Activated naive CD4-positive, alpha-beta T cell treated with Interleukin-2 at 50 U/mL for 16 hours (primary cell): Measurements from ENCODE around the gene RBBP5.
"Not testable (repeated sequence)": the region's sequence is repeated elsewhere in the genome, so short reads cannot be mapped to it uniquely, and the experiment has no call there.

Source experiments
- DNase-seq: peaks from one replicate; pipeline ENCODE4 v3.0.0-alpha.2; 2020

RBBP5 gene, protein sequence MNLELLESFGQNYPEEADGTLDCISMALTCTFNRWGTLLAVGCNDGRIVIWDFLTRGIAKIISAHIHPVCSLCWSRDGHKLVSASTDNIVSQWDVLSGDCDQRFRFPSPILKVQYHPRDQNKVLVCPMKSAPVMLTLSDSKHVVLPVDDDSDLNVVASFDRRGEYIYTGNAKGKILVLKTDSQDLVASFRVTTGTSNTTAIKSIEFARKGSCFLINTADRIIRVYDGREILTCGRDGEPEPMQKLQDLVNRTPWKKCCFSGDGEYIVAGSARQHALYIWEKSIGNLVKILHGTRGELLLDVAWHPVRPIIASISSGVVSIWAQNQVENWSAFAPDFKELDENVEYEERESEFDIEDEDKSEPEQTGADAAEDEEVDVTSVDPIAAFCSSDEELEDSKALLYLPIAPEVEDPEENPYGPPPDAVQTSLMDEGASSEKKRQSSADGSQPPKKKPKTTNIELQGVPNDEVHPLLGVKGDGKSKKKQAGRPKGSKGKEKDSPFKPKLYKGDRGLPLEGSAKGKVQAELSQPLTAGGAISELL

GRCh38 chr1:205121660-205122488 is at the start of gene RBBP5:
TSS of gene RBBP5 (minus strand) at chr1:205121978. CDS start at chr1:205121873, 105 bp downstream.
- peak; percentile 97 for DNase-seq

- no peak for DNase-seq
Measured at GRCh38 chr1:205171369-205171768, 49.6 kb upstream of the RBBP5 start.

GRCh38 chr1:205170532-205171269 is 48.9 kb upstream of the RBBP5 start:
- DNase-seq, result no peak

DNA sequence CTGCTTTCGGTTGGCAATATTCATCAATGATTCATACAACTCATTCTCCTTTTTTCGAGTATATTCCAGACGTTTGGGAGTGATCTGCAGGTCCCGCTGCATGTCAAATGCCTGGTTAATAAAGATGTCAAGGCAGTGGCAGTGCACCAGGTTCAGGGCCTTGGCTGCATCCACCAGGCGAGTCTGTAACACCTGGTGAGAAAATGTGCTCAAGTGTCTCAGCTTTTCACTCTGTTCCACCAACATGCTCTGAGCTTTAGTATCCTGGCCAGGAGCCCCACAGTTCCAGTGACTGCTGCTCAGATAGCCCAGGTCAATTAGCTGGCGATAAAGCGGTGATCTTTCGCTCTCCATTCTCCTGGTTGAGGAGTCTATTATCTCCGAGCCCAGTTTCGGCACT is 47.5 kb upstream of the RBBP5 start:
- no peak for DNase-seq

DNA sequence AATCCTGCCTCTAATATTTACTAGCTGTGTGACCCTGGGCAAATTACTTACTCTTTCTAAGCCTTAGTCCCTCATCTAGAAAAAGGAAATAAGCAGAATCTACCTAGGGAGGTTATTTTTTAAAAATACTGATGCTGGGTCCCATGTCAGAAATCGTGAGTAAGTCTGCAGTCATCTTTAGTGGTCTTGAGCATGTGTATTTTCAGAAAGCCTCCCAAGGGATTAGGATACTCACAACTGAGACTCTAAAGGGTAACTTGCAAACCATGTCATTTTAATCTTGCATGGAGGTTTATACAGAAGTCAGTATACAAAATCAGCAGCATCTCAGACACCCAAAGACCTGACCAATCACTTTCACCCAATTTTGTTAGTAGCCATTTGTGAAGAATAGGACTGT is 46.5 kb upstream of the RBBP5 start:
- DNase-seq, result no peak

GRCh38 chr1:205162301-205162700 is 40.5 kb upstream of the RBBP5 start:
- DNase-seq, result no peak

GRCh38 chr1:205161076-205161475 is 39.3 kb upstream of the RBBP5 start:
- DNase-seq, result no peak

GRCh38 chr1:205158048-205158616 is 36.4 kb upstream of the RBBP5 start:
- no peak for DNase-seq

- not testable (repeated sequence) for DNase-seq
Measured at GRCh38 chr1:205155665-205156377, 34.0 kb upstream of the RBBP5 start.

DNA sequence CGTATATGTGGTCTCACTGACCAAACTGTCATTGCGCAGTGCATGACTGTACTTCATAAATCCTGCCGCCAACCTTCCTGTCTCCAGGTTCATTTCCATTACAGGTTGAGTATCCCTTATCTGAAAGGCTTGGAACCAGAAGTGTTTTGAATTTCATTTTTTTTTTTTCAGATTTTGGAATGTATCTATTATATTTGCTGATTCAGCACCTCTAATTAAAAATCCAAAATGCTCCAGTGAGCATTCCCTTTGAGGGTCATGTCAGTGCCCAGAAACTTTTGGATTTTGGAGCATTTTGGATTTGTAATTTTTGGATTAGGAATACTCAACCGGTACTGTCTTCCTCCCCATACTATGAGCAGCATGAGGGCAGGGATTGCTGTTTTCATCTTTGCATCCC is 30.7 kb upstream of the RBBP5 start:
- no peak for DNase-seq

DNA sequence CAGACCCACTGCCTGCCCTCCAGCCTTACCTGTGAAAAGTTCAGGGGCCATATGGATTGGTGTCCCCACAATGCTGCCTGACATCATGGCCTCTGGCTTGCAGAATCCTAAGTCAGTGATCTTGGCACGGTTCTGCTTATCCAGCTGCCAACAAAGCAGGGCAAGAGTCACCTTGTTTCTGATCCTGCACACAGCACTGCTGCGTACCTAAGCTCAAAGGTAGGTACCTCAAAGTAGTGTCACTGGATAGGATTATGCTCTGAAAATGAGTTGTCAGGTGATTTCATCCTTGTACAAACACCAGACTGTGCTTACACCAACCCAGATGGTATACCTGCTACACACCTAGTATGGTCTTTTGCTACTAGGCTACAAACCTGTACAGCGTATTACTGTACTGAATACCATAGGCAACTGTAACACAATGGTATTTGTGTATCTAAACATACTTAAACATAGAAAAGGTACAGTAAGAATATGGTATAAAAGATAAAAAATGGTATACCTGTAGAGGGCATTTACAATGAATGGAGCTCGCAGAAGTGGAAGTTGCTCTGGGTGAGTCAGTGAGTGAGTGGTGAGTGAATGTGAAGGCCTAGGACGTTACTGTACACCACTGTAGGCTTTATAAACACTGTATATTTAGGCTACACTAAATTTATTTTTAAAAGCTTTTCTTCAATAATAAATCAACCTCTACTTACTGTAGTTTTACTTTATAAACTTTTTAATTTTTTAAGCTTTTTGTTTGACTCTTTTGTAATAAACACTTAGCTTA is 29.1 kb upstream of the RBBP5 start:
- no peak for DNase-seq

DNA sequence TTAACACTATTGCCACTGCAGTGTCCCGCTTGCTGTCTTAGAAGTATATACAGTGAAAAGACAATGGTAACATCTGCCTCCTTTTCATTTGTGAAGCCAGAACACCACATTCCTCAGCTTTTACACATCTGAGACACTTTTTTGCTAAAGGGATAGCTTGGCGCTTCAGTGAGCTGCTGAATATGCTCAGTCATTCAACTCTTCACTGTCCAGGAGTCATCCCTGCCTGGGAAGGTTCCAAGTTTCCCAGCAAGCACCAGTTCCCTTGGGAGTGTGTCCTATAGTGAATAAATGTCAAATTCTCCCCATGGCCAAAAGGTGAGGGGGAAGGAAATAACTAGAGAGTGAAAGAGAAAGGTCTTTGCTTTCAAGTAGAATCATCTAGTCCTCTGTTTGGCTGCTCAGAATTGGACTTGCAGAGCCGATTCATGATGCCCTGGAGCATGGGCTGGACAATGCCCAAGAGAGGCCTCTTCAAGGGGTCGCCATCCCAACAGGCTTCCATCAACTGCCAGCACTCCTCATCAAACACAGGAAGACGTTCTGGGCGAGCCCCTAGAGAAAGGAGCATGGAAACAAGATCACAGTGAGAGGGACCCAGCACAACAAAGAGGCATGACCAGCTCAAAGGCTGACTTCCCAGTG is 25.5 kb upstream of the RBBP5 start:
- no peak for DNase-seq

DNA sequence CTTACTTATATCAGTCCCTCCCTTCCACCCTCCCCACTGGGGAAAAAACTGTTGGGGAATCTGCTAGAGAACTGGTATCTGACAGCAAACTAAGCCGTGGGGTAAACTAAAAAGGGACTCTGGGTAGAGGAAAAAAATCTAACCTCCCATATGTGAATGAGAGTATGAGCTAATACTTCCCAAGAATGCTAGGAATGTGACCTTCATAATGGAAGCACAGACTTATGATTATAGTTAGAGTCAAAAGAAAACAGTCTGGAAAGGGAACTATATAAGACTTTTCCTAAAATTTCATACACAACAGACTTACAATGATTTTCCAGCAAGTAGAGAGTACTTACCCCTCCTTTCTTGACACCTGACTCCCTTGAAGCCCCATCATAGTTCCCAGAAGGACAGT is 23.0 kb upstream of the RBBP5 start:
- DNase-seq, result no peak

DNA sequence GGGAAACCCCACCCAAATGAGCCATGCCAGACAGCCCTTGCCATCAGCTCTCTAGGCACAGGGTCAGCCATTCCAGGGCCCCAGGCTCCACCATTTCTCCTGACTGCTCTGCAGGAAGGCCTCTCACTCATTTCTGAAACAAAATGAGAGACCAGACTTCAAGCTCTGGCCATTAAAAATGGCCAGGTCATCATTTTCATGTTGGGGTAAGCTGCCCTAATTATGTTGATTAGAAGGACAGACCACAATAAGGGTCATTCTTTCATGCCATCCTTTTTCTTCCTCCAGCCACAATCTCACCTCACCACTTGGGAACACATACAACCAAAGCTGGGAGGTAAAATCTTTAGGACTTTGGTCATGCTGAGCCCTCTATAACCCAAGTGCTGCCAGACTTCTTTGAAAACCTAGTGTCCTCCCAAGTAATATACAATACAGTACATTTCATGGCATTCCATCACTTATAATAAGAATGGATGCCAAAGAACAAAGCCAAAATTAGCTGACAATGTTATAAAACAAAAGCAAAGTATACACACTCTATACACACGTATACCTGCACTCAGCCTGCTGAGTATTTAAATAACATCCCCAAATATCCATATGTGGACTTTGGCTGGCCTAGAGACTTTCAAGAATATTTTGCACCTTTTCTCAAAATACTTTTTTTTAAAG is 22.4 kb upstream of the RBBP5 start:
- DNase-seq, result no peak

GRCh38 chr1:205142102-205142469 is 20.3 kb upstream of the RBBP5 start:
- no peak for DNase-seq

- DNase-seq, result peak; percentile 69
Measured at GRCh38 chr1:205141236-205142101, 19.7 kb upstream of the RBBP5 start.

DNA sequence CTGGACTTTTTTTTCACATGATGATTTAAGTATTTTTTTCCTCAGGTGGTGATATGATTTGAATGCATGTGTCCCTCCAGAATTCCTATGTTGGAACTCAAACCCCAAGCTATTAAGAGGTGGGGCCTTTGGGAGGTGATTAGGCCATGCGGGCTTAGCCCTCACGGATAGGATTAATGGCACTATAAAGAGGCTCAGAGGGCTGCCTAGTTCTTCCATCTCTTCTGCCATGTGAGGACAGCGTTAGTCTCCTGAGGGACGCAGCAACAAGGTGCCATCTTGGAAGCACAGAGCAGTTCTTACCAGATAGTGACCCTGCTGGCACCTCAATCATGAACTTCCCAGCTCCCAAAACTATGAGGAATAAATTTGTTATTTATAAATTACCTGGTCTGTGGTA is 18.3 kb upstream of the RBBP5 start:
- DNase-seq, result no peak

- DNase-seq, result no peak
Measured at GRCh38 chr1:205137901-205138300, 16.1 kb upstream of the RBBP5 start.

DNA sequence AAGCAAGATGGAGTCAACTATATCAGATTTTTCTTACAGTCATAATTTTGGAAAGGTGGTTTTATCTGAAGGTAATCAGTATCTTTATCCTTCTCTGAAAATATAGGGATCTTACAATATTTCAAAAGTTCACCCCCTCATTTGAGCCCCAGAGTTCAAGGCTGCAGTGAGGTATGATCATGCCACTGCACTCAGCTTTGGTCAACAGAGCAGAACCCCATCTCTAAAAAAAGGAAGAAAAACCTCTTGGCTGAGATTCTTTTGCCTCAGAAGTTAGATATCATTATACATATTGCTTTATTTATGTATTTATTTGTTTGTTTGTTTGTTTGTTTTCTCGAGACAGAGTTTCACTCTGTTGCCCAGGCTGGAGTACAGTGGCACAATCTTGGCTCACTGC is 11.5 kb upstream of the RBBP5 start:
- no peak for DNase-seq
